Amniotic epithelial cell (primary cell): ENCODE data around the gene MARVELD1.
A peak's percentile ranks its signal among the peaks of the same experiment; 100 is the strongest.
"Not testable (repeated sequence)": the region's sequence is repeated elsewhere in the genome, so short reads cannot be mapped to it uniquely, and the experiment has no call there.

ENCODE experiments used
- DNase-seq: peaks from one replicate; pipeline ENCODE4 v3.0.0-alpha.2; 2010; ENCODE audit warnings: low read depth

The MARVELD1 gene

DNA sequence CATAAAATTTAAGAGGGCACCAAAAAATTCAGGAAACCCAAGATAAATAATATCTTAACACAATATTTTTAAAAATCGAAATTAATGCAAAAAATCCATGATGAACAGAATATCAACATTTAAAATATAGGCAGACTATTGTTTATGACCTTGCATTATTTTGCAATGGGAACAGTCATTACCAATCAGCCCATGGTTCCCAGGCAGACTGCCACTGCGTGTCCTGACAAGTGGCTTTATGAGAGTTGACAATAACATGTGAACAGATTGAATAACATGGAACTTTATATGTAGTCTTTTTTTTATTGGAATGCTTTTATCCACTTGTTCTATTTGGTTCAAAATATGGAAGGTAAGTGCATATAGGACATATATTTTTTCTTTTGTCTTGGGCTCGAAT, 23.4 kb upstream of the MARVELD1 start:
- DNase-seq: no peak

DNA sequence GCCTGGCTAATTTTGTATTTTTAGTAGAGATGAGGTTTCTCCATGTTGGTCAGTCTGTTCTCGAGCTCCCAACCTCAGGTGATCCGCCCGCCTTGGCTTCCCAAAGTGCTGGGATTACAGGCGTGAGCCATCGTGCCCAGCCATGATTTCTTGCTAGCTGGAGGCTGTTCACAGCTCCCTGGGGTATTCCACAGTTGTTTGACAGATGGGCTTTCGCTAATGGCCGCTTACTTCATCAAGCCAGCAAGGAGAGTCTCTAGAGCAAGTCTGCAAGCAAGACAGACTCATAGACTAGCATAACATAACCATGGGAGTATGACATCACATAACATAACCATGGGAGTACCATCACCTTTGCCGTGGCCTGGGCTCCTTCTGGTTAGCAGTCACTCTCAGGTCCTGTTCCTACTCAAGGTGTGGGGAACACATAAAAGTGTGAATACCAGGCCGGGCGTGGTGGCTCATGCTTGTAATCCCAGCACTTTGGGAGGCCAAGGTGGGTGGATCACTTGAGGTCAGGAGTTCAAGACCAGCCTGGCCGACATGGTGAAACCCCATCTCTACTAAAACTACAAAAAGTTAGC, 15.4 kb upstream of the MARVELD1 start:
- DNase-seq: not testable (repeated sequence)

- peak; percentile 69 for DNase-seq
These were observed 12.0 kb upstream of the MARVELD1 start for GRCh38 chr10:97701438-97702069.

GRCh38 chr10:97703398-97704067, 10.0 kb upstream of the MARVELD1 start:
- no peak for DNase-seq

DNA sequence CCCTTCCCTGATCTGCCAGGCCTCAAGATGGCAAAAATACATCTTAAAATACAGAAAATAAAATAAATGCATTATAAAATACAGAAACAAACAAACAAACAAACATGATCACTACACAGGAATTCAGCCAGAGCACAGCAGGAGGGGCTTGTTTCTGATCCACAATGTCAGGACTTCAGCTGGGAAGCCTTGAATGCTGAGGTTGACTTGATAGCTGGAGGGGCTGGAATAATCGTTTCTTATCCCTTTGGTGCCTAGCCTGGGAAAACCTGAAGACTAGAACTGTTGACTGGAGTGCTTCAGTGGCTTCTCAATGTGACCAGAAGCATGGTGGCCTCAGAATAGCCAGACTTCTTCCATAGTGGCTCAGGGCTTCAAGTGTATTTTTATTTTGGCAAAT, 9.2 kb upstream of the MARVELD1 start:
- no peak for DNase-seq

DNA sequence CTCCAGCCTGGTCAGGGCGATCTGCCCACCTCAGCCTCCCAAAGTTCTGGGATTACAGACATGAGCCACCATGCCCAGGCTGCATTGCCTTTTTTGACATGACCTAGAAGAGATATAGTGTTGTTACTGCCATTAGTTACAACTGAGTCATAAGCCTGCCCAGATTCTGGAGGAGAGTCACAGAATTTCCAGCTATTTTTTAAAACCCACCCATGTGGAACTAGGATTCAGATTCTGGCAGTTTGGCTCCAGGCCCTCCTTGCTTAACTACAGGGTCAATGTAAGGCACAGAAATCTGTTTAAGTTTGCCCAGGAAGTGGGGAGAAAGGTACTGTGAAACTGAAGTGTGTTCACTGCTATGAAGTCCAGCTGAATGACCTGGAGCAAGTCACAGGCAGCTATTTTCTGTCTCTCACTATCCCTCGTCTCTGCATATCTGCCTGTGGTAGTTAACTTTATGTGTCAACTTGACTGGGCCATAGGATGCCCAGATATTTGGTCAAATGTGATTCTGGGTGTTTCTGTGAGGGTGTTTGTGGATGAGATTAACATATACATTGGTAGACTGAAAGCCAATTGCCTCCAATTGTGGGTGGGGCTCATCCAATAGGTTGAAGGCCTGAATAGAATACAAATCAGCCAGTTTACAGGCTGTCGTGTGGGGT, 8.4 kb upstream of the MARVELD1 start:
- DNase-seq: no peak

DNA sequence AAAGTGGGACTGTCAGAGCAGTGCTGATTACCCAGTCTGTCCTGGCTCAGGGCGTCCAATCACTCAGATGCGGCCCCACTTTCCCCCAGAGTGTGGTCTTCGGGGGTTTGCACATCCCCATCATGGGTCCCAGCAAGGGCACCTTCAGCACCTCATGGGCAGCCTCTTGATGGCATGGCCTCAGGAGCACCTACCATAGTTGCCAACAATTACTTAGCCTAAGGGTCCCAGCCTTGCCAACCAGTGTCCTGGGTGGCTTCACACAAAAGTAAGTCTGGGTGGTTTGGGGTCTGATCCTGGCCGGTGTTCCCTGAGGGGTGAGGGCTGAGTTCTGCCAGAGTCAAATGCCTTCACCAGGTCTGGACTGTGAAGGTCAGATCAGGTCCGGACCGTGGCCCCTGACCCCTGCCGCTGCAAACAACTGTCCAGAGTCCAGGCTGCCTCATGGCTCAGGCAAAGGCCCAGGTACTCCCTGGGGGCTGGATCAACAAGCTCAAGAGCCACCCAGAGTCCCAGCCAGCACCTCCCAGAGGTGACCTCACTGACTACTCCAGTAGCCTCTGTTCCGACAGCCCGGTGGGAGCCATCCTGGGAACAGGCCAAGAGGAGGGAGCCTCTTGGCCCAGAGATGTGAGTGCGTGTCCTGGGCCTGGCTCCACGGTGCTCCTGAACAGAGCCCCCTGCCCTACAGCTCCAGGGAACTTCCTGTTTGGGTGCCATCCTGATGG, 6.2 kb upstream of the MARVELD1 start:
- no peak for DNase-seq

DNA sequence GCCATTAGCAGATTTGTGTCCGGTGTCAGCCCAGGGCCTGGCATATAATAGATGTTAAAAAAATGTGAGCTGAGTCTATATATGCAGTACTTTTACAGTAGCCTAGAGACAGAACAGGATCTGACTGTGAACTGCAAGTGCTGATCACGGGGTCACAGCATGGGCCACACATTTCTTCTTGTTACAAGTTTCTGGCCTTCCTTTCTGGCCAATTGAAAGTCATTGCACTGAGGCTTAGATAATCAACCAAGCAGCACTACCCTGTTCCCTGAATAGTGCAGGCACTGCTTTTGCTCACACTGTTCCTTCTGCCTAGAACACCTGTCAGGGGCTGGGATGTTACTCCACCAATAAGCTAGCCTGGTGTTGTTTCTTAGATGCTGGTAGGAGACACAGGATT, 5.4 kb upstream of the MARVELD1 start:
- DNase-seq: no peak

DNA sequence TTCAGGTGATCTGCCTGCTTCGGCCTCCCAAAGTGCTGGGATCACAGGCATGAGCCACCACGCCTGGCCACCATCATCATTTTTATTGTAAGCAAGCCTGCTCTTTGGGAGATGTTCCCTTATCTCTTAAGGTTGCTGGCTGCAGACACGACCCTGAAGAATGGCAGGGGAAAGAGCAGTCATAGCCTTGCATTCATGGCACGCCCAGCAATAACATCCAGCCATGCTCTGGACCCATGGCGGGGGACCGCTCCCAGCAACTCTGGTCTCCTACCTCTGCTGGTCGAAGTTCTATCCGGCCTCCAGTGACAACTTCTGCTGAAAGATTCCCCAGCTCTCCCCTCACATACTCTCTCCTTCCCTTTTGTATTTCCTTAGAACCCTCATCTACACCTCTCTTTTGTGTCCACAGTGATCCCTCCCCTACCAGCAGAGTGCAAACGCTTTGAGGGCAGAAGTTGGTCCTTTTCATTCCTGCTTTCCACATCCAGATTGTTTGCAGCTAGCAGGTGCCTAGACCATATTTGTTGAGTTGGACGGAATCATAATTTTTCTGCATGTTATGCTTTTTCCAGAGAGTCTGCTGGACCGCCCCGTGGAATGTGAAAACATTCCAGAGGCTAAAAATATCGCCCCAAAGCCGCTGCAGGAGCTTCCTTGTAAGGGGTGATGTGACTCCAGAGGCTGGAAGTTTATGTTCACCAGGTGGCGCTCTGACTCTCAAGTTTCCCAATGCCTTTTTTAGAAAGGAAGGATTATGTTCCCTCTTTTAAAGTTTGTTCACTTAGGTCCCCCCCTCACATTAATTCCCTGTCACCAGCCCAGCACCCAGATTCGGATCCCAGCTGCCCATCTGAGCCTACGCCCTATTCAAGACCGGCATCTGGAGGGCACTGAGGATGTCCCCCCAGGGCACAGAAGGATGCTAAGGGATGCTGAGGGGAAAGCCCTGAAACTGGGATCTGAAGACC, 4.3 kb upstream of the MARVELD1 start:
- peak; percentile 75 for DNase-seq

- DNase-seq: no peak
These were observed 1.6 kb upstream of the MARVELD1 start for GRCh38 chr10:97711640-97712572.

- peak; percentile 66 for DNase-seq
These were observed 383 bp downstream of the MARVELD1 start for GRCh38 chr10:97713826-97714400.

DNA sequence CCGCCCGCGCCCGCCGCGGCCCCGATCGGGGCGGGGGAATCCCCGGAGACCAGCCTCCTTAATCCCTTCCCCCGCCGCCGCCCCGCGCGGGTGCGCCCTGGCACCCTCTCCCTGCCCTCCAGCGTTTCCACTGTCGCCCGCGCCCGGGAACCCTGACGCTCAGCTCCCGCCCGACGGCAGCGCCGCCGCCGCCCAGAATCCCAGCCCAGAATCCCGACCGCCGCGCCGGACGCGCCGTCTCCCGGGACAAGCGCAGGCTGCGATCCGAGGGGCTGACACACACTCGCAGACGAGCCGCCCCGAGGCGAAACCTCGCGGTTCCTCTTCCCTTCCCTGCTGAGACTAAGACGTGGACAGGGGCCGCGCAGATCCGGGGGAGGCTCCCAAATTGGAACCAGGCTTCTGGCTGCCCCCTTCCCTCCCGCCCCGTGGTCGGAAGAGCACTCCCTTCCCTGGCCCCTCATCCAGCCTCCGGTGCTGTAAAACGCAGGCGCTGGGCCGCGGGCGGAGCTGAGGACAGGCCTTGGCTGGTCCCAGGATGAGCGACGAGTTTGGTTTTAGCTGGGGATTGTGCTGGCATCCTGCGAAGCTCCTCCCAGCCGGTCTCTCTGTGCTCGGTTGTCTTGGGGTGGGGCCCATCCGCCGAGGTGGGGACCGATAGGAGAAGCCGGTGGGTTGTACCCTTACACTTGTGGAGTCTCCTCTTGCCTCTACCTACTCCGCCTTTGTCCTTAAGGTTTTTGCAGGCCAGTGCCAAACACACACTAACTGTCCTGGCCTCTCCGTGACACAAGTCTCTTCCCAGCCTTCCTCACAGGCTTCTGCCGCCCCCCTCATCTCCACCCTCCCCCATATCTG, 1.1 kb downstream of the MARVELD1 start:
- DNase-seq: peak; percentile 46

- DNase-seq: no peak
These were observed 1.8 kb downstream of the MARVELD1 start for GRCh38 chr10:97715259-97715874.

DNA sequence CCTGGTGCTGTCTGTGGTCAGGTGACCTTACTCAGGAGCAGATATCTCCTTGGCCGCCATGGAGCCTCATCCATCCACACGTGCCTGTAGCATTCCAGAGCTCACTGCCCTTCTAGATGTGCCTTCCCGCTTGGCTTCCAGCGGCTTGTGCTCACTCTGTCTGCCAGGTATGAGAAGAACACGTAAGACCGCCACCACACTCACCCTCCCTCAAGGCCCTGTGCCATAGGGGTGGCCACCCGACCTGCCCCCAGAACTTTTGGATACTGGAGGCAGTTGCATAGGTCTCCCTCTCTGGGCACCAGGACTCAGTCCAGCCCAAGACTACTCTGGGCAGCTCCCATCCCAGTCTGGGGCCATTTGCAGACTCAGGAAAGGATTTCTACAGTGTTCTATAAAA, 4.1 kb downstream of the MARVELD1 start:
- no peak for DNase-seq

DNA sequence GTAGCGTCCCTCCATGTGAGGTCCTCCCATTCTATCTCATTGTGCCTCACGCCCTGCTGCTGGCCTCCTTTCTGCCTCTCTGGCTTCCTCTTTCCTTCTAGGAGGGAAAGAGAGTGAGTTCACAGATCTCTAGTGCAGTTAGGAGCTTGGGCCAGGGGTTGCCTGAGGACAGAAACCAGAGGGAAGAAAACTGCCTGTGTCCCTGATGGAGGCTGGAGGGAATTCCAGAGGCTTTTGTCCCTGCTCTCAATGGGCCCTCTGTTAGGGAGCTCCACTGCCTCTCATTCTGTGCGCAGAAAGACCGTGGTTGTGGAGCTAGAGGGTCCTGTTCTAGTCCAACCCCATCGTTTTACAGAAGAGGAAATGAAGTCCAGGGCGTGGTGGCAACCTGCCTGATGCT, 4.6 kb downstream of the MARVELD1 start:
- no peak for DNase-seq

DNA sequence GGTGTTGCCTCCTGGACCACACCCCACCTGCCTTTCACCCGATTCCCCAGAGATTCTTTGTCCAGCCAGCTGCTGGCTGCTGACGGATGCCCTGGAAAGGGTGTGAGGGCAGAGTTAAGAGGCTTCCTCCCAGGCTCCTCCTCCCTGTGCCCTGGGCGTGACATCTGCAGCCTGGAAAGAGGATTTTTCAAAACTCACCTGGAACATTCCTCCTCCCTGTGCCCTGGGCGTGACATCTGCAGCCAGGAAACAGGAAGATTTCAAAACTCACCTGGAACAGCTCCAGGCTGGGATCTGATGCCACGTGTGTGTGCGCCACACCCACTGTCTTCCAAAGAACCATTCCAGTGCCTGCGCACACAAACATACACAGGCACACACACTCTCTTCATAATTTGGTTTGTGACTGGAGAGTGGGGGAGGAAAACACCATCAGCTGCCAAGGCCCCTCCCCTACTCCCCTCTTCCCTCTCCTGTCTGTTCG, 5.2 kb downstream of the MARVELD1 start:
- peak; percentile 56 for DNase-seq

- DNase-seq: no peak
These were observed 6.1 kb downstream of the MARVELD1 start for GRCh38 chr10:97719602-97720001.
